Measurements from ENCODE around the gene RPAIN.

The RPAIN gene

DNA sequence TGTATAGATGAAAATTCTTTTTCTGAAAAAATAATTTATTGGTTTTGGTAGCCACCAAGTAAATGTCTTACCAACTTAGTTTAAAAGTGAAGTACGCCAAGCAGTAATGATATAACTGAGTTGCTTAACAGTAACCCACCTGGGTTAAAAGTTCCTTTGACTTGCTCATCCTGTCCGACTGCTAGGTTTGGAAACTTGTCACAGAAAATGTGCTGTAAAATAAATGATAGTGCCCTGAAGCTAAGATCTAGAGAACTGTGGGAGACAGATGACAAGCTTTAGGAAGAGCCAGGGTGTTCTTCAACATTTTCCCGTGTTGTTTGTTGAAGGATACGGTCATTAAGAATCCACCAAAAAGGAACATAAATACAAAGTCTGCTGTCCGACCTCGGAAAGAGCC is 61.0 kb downstream of the RPAIN start:
- TF ChIP-seq, protein P1, sequence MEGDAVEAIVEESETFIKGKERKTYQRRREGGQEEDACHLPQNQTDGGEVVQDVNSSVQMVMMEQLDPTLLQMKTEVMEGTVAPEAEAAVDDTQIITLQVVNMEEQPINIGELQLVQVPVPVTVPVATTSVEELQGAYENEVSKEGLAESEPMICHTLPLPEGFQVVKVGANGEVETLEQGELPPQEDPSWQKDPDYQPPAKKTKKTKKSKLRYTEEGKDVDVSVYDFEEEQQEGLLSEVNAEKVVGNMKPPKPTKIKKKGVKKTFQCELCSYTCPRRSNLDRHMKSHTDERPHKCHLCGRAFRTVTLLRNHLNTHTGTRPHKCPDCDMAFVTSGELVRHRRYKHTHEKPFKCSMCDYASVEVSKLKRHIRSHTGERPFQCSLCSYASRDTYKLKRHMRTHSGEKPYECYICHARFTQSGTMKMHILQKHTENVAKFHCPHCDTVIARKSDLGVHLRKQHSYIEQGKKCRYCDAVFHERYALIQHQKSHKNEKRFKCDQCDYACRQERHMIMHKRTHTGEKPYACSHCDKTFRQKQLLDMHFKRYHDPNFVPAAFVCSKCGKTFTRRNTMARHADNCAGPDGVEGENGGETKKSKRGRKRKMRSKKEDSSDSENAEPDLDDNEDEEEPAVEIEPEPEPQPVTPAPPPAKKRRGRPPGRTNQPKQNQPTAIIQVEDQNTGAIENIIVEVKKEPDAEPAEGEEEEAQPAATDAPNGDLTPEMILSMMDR (IDR thresholded peaks at IDR 0.05) = no peak

- TF ChIP-seq, protein P1 (IDR thresholded peaks at IDR 0.05) = no peak
These were observed 61.5 kb downstream of the RPAIN start for GRCh38 chr17:5481451-5481850.

Data from LNCAP (cell line).